ENCODE measurements around the gene OSBPL5.

OSBPL5 gene, protein sequence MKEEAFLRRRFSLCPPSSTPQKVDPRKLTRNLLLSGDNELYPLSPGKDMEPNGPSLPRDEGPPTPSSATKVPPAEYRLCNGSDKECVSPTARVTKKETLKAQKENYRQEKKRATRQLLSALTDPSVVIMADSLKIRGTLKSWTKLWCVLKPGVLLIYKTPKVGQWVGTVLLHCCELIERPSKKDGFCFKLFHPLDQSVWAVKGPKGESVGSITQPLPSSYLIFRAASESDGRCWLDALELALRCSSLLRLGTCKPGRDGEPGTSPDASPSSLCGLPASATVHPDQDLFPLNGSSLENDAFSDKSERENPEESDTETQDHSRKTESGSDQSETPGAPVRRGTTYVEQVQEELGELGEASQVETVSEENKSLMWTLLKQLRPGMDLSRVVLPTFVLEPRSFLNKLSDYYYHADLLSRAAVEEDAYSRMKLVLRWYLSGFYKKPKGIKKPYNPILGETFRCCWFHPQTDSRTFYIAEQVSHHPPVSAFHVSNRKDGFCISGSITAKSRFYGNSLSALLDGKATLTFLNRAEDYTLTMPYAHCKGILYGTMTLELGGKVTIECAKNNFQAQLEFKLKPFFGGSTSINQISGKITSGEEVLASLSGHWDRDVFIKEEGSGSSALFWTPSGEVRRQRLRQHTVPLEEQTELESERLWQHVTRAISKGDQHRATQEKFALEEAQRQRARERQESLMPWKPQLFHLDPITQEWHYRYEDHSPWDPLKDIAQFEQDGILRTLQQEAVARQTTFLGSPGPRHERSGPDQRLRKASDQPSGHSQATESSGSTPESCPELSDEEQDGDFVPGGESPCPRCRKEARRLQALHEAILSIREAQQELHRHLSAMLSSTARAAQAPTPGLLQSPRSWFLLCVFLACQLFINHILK

DNA sequence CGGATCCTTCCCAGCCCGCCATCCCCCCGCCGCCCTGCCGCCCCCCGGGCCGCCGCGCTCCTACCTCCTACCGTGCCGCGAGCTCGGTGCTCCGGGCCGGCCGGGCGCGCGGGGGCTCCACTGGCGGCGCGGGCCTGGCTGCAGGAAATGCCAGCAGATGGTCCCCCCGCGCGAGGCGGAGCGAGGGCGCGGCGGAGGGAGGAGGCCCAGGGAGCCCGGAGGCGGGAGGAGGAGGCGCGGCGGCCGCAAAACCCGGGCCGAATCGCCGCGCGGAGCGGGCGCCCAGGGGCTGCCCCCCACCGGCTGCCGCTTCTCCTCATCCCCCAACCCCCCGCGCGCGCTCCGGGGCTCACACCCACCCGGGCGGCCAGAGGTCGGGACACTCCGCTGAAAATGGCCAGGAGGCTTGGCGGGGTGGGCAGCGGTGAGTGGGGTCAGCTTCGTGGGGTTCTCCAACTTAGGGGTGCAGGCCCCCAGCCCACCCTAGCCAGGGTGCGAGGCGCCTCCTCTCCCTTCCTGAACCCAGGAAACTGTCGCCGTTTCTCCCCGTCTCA lies at the start of gene OSBPL5:
OSBPL5 (minus strand) TSS at position 159 of the 554 bp plus-strand sequence. CDS start 36,162 bp downstream, outside the sequence.
- DNase-seq (ENCODE audit: low read depth in 2 of 2), result peak; percentile 25 to 34

DNA sequence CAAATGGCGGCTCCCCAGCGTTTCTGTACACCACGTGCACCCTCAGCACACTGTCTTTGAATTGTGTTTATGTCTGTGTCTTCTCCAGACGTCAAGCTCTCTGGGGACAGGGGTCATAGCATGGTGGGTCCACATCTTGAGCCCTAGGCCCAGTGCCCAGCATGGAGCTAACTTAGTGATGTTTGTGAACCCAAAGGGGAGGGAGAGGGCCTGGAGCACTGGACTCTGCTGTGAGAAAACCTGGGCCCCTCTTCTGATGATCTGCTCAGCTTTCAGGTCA lies 49.2 kb upstream of the OSBPL5 start:
- DNase-seq (ENCODE audit: low read depth in 2 of 2), result no peak

DNA sequence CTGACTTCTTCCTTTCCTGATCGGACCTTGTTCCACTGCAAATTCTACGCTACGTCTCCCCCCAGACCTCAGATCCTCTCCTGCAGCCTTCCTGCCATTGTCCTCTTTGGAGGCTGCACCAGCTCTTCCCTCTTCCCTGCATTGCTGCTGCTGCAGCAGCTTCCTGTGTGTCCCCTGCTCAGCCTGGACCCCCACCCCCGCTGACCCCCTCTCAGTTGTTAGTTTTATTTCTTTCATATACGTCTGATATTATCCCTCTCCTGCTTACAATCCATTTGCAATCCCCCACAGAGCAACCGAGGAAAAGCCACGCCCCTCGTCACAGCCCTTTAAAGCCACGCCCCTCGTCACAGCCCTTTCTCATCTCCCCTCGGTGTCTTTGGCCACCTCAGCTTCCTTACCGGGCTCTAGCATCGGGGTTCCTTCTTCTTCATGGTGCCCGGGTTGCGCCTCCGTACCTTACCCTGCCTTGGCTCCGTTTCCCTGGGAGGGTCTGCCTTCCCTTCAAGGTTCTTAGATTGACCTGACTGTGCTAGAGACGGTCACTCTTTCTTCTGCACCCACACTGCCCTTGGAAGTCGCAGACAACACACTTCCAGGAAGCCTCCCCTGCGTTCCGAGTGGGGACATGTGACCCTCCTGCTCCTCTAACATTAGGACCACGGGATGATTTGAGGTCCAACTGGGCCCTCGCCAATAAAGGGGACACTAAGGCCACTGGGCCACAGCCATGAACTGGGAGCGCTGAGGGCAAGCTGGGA lies 48.7 kb upstream of the OSBPL5 start:
- no peak for DNase-seq (ENCODE audit: low read depth in 2 of 2)

DNA sequence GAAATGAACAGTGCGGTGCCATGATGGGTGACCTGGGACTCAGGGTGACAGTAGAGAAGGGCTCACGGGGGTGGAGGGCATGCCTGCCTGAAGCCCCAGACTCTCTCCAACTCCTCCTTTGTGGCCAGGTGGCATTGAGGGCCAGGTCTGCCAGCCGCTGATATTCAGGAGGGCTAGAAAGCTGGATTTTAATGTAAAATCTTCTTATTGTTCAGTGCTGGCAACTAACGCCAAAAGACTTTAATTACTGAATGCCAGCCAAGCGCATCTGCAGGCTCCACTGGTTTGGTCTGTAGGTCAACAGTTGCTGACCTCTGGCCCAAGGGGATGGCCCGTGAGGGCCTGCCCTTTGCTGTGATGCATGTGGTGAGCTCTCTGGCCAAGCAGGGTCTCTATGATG lies 43.2 kb upstream of the OSBPL5 start:
- no peak for DNase-seq (ENCODE audit: low read depth in 2 of 2)

DNA sequence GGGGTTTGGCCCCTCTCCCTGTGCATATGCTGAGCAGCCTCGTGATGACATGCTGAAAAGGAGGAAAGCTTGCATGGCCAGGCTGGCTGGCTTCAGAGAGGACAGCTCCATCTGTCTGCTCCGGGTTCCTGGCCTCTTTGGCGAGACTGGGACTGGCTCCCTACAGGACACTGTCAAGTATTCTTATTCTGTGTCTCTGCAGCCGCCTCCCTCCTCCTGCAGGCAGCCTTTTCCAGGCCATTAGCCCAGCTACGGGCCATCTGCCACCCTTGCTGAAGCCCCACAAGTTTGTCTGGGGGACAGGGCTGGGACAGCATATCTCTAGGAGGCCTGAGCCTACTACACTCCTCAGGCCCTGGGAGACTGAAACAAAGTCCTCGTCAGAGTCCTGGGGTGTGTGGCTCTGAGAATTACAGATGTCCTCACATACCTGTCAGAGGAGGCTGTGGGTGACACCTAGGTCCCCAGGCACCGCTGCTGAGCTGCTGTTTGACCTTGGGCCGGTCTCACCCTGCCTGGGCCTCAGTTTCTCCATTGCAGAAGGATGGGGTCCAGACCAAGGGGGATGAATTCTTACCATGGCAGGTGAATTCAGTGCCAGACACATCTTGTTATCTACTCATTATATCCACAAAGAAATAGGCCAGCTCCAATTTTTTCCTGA lies 42.5 kb upstream of the OSBPL5 start:
- DNase-seq (ENCODE audit: low read depth in 2 of 2), result no peak

DNA sequence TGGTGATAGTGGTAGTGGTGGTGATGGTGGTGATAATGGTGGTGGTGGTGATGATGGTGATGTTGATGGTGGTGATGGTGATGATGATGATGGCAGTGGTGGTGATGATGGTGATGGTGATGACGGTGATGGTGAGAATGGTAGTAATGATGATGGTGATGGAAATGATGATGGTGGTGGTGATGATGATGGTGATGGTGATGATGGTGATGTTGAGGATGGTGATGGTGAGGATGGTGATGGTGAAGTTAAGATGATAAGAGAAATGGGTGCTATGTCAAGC lies 41.8 kb upstream of the OSBPL5 start:
- DNase-seq (ENCODE audit: low read depth in 2 of 2), result no peak

DNA sequence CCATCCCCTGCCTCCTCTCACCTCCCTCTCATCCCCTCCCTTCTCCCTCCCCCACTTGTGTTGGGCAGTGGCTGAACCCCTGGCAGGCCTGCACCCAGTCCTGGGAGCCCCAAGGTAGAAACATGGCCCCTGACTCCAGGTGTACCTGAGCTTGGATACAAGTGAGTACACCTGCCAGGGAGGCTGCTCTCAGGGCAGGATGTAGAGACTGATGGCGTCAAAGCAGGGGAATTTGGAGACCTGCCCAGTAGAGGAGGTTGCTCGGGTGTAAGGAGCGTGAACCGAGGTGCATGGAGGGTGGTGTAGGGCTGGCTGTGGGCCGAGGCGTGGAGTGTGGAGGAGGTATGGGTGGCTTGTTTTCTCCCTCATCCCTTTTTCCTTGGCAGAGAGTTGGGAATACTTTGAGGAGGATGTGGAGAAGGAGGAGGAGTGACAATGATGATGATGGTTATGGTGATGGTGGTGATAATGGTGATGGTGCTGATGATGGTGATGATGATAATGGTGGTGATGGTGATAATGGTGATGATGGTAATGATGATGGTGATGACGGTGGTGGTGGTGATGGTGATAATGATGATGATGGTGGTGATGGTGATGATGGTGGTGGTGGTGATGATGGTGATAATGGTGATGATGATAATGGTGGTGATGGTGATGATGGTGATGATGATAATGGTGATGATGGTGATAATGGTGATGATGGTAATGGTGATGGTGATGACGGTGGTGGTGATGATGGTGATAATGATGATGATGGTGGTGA lies 41.2 kb upstream of the OSBPL5 start:
- DNase-seq (ENCODE audit: low read depth in 2 of 2), result no peak

DNA sequence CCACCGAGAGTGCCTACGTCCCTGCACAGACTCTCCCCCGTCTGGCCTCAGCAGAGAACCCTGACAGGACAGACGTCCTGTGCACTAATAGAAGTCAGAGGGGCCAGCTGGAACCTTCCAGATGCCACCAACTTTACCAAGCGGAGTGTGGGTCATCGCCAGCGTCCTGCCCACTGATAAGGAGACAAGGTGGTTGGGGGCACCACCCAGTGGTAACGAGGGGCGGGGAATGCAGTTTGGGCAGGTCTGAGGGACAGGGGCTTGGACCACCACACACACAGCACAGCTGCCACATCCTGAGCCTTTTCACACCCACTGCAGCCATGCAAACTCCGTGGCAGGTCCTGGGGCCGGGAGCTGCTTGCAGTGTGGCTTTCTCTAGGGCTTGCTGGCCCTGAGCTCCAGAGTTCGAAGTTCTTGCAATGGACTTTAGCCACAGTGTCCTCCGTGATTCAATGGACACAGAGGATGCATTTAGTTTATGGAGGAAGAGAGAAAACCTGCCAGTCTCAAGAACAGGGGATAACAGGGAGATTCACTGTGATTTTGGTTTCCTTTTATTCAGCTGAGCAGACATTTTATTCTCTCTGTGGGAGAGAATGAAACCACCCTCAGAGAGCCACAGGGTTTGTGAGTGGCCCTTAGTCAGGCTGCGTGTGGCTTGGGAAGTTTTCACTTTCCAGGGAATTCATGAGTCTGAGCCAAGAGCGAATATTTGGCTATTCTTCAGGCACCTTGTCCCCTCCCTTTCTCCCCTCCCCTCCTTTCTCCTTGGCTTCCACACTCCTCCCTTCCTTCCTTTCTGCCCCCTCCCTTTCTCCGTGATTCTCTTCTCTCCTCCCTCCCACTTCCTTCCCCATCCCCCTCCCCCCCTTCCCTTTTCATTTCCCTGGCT lies 40.4 kb upstream of the OSBPL5 start:
- no peak for DNase-seq (ENCODE audit: low read depth in 2 of 2)

DNA sequence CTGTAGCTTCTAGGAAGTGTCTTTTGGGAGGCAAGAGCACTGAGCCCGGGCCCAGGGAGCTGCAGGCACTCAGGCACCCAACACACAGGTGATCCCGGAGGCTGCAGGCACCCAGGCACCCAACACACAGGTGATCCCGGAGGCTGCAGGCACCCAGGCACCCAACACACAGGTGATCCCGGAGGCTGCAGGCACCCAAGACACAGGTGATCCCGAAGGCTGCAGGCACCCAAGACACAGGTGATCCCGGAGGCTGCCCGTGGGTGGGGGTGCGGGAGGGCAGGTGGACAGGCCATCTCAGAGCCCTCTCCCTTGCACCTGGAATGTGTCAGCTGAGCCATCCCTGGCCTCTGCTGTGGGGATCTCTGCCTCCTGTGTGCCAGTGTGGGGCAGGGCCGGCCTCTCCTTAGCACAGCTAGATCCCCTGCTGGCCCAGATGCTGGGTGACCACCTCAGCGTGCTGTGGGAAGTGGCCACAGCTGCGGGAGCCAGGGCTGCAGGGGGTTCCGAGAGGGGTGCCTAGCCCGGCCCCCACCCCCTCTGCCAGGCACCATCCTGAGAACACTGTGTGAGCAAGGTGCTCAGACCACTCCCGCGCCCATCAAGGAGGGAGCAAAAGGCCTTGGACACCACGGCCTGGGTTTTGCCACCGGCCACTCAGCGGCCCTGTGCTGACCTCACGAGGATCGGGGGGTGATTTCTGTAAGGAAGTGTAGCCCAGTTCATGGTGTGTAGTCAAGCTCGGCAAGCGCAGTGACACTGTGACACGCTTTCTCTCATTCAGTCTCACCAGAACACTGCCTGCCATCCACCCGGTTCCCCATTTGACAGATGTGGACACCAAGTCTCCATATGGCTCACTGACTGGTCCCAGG lies 39.3 kb upstream of the OSBPL5 start:
- no peak for DNase-seq (ENCODE audit: low read depth in 2 of 2)

DNA sequence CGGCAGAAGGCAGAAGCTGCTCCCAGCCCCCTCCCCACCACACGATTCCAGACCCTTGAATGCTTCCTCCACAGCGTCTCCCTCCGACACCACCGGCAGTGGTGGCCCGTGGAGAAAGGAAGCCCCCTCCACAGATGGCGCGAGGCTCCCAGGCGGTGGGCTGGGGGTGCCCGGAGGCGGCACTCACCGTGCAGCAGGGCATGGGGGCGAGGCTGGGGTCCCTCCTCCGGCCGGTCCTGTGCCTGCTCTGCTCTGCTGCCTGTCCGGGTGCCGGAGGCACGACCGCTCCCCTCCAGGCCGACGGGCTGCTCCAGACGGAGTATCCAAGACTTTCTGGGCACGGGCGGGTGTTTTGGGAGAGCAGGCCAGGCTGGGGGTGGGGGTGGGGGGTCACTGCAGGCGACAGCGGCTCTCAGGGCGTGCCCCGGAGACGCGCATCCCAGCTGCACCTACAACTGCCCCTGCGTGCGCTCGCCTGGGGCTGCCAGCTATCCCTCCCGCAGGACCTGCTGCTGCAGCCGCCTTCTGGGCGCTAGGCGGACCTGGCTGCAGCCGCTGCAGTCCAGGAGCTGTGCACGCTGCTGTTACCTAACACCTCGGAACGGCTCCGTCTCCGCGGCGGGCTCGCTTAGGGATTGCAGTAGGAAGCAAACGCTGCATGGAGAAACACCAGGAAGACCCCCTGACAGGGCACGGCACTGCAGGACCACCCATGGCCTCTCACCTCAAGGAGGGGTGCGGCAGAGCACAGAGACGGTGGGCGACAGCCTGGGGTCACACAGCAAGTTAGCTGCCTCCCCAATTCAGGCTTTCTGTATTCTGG lies 38.3 kb upstream of the OSBPL5 start:
- DNase-seq (ENCODE audit: low read depth in 2 of 2), result no peak

DNA sequence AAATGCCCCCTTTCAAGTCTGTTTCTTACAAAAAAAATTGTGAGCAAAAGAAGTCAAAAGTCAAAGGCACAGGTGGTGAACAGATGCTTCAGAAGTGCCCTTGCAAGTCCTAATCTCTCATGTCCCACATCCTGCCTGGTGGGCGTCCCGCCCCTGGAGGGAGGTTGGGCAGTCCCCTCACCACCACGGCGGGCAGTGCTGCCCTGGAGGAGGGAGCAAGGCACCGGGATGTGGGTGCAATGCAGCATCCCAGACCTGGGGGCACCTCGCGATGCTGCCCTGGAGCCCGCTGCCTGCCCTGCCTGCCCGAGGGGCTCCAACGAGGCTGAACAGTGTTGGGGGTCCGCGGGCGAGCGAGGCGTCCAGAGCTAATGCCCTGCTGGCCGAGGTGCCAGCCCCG lies 37.6 kb upstream of the OSBPL5 start:
- no peak for DNase-seq (ENCODE audit: low read depth in 2 of 2)

DNA sequence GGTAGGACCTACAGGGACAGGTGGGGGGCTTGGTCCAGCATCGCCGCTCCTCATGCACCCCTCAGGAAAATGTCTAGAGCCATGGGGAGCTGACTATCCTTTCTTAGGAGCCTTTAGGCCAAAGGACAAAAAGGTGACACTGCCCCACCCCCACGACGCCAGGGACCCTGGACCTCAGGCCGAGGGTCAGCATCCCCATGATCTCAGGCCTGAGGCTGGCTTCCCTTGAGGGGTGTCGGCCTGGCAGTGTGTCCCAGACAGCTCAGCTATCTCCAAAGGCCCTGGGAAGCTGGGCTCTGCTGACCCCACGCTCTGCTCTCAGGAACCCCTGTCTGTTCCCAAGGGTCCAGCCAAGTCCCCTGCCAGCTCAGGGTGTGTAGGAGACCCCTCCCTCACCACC lies 37.2 kb upstream of the OSBPL5 start:
- no peak for DNase-seq (ENCODE audit: low read depth in 2 of 2)

DNA sequence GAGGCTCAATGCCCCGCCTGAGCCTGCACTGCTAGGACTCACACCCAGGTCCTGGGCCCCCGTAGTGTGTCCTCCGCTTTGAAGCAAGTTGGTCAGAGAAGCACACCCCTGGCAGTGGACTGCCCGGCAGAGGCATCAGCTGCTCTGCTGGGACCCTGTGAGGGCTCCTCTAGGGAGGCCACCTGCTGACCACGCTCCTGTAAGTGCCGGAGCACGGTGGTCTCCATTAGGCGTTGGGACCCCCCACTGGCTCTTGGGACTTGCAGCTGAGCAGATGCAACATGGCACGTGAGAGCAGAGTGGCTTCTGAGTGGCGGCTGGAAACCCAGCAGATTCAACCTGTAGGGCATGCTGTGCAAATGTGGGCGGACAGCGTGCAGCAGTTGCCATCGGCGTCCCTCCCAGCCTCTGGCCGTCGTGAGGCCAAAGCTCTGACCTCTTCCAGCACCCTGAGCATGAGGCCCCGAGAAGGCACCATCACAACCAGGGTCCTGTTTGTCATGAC lies 36.6 kb upstream of the OSBPL5 start:
- DNase-seq (ENCODE audit: low read depth in 2 of 2), result no peak

DNA sequence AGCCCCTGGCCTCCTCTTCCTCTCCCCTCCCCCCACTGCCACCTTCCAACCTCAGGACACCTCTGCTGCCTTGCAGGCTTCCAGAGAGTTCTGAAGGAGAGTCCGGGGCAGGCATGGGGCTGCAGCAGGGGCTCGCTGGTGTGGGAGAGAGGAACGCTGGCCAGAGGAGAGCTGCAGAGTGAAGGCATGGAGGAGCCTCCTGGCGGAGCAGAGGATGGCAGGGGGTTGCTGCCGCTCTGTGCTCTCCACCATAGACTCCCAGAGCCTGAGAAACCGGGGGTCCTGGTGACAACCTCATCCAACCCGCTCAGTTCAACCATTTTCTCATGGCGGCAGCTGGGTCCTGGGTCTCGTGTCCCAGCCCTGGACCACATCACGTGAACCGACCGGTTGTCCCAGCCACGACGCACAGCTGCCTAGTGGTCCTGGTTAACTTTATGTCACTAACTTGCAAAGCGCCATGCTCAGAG lies 36.0 kb upstream of the OSBPL5 start:
- DNase-seq (ENCODE audit: low read depth in 2 of 2), result no peak

DNA sequence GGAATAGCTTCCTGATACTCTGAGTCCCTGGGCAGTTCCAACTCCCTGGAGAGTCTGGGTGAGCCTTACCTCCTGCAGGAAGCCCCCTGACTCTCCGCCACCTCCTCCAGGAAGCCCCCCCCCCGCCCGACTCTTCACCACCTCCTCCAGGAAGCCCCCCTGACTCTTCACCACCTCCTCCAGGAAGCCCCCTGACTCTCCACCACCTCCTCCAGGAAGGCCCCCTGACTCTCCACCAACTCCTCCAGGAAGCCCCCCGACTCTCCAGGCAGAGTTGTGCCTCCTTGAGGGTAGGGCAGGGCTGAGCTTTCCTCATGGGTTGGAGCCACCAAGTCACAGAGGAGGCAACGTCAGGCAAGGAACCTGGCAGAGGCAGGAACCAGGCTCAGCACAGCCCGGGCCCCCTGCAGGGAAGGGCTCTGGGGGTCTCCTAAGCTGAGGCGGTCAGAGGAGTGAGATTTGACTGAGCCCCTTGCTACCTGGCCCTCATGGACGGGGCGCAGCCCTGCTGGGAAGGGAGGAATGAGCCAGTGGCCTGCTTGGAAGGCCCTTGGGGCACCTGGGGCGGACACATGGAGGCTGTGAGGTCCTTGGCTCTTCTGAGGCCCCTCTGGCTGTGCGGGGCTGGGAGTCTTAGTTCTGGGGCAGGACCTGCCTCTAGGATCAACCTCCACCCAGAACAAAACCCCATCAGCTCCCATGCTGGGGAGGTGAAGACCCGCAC lies 35.4 kb upstream of the OSBPL5 start:
- no peak for DNase-seq (ENCODE audit: low read depth in 2 of 2)

DNA sequence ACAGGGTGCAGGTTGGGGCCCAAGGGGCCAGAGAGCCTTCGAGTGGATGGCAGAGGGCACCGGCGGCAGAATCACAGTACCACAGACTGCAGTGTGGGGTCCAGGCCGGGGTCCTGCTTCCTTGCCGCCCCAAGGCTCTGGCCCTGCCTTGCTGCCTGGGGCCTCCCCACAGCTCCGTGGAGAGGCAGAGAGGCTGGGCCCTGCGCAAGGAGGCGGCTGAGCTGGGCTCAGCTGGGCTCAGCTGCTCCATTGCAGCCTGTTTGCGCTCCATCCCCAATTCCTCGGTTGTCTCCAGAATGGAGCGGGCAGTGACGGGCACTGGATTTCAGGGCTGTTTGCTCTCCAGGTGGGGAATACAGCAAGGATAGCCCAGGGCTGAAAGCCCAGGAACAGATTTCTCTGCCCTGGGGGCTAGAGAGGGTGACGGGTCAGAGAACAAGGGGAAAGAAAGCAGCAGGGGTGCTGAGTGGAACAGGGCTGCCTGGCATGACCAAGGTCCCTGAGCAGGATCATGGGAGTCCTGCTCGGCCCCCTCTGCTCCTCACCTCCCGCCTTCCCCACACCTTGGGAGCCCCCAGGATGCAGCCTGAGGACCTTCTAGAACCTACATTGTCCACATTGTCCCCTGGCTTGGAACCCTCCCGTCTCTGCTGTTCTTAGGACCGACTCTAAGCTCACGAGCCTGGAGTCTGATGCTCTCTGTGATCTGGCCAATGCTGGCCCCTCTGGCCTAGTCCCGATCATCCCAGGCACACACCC lies 34.6 kb upstream of the OSBPL5 start:
- DNase-seq (ENCODE audit: low read depth in 2 of 2), result no peak
